ENCODE measurements around the gene OR1E1. TPM values are rescaled to one million over a fixed set of nuclear protein-coding genes. Genes with fewer than 3 reads are reported as not detected.

OR1E1 gene, protein sequence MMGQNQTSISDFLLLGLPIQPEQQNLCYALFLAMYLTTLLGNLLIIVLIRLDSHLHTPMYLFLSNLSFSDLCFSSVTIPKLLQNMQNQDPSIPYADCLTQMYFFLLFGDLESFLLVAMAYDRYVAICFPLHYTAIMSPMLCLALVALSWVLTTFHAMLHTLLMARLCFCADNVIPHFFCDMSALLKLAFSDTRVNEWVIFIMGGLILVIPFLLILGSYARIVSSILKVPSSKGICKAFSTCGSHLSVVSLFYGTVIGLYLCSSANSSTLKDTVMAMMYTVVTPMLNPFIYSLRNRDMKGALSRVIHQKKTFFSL
- total RNA-seq (not detected), polyA plus RNA-seq (not detected)
- long read RNA-seq, donor 1: 0 reads
- long read RNA-seq, donor 2: 0 reads
- long read RNA-seq, donor 3: 0 reads
- long read RNA-seq, donor 4: 0 reads
- long read RNA-seq, donor 5, partial matches to known transcripts: 0 of 1 reads
- long read RNA-seq, donor 5, other reads (novel, unspliced or antisense): 0 of 1 reads
- long read RNA-seq, donor 6: 0 reads
- long read RNA-seq, donor 7: 0 reads
- long read RNA-seq, donor 8: 0 reads
- long read RNA-seq, donor 9: 0 reads
- long read RNA-seq, donor 10: 0 reads

DNA sequence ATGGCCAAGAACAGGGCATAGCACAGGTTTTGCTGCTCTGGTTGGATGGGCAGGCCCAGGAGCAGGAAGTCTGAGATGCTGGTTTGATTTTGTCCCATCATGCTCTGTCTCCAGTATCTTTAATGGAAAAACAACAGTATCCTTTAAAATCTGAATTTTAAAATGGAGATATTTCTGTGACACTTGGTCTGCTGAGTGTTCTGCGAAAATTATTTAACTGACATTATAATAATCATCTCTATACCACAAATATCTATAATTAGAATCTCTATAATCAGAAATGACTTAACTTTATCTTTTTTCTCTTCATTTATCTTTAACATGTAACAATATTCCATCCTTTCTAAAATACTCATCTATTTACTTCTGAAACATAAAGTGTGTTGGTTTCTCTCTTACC, at the start of gene OR1E1:
Gene OR1E1 (minus strand): TSS at position 101 of the 400 bp plus-strand sequence. CDS start 0 bp downstream, at position 101.
- H3K9me3 ChIP-seq: no peaks in the 10 kb centered on the region
- TF ChIP-seq, protein P1, sequence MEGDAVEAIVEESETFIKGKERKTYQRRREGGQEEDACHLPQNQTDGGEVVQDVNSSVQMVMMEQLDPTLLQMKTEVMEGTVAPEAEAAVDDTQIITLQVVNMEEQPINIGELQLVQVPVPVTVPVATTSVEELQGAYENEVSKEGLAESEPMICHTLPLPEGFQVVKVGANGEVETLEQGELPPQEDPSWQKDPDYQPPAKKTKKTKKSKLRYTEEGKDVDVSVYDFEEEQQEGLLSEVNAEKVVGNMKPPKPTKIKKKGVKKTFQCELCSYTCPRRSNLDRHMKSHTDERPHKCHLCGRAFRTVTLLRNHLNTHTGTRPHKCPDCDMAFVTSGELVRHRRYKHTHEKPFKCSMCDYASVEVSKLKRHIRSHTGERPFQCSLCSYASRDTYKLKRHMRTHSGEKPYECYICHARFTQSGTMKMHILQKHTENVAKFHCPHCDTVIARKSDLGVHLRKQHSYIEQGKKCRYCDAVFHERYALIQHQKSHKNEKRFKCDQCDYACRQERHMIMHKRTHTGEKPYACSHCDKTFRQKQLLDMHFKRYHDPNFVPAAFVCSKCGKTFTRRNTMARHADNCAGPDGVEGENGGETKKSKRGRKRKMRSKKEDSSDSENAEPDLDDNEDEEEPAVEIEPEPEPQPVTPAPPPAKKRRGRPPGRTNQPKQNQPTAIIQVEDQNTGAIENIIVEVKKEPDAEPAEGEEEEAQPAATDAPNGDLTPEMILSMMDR (IDR thresholded peaks at IDR 0.05): no peak
- no peak for TF ChIP-seq EP300 (IDR thresholded peaks at IDR 0.05)
- TF ChIP-seq POLR2A (IDR thresholded peaks at IDR 0.05): no peak
- TF ChIP-seq POLR2AphosphoS5 (IDR thresholded peaks at IDR 0.05): no peak
- 73 to 91% (median 83%) methylated on average over 1 of the region's 1 CpG for WGBS, 5 donors
- no peaks in the 10 kb centered on the region for H3K4me1 ChIP-seq
- no peaks in the 10 kb centered on the region for H3K36me3 ChIP-seq
- intact Hi-C loops (cut with DNase I; ENCODE audit: low total_unique reads): no loop called here
- no peak for DNase-seq
- no peak within 1 kb of the TSS for H3K4me3 ChIP-seq
- H3K27me3 ChIP-seq: peaks cover 0 to 17% (median 0%) of the 10 kb centered on the region in 3 donors
- no peak within 1 kb of the TSS for H3K27ac ChIP-seq

DNA sequence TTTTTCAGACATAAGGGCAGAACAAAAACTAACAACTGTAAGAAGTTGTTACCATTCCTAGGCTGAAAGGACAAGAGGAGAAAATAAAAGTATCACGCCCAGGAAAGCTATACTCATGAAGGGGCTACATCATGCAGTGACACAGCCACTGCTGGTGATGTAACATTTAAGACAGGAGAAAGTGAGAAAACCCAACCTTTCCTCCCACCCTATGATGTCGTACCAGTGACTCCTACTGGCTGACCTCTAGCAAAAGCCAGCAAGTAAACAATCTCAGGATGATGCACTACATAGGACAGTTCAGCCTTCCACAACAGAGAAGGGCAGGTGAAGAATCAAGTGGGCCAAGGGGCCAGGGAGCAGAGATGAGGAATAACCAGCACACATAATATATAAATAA, 49.4 kb upstream of the OR1E1 start:
- H3K27ac ChIP-seq: no peak overlapping the region
- TF ChIP-seq, protein P1 (IDR thresholded peaks at IDR 0.05): no peak
- no peak for TF ChIP-seq POLR2AphosphoS5 (IDR thresholded peaks at IDR 0.05)
- TF ChIP-seq EP300 (IDR thresholded peaks at IDR 0.05): no peak
- TF ChIP-seq POLR2A (IDR thresholded peaks at IDR 0.05): no peak
- no peak overlapping the region for H3K4me3 ChIP-seq
- H3K9me3 ChIP-seq: no peaks in the 10 kb centered on the region
- peak in 1 of 2 donors; percentile 6 for DNase-seq
- intact Hi-C loops (cut with DNase I; ENCODE audit: low total_unique reads): no loop called here
- 49 to 63% (median 55%) methylated on average over 2 of the region's 2 CpGs for WGBS, 5 donors
- H3K4me1 ChIP-seq: peaks cover 0 to 6% (median 2%) of the 10 kb centered on the region in 4 donors
- no peaks in the 10 kb centered on the region for H3K36me3 ChIP-seq
- peaks cover 0 to 1% (median 0%) of the 10 kb centered on the region in 3 donors for H3K27me3 ChIP-seq

DNA sequence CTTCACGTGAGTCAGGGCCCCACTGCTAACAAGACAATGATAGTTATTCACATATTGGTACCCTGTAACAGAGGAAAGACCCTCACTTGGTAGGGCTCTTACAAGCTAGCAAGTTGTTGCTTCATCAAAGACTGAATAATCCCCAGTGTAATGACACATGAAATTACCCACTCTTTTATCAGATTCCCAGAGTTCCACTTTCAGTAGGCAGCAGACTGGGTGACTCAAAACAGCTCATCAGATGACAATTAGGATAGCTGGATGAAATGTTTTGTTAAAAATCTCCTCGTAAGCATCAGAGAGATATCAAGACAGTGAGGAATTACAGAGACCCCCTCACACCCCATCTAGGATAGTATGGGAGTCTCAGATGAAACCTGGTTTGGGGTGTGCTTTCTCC, 42.2 kb upstream of the OR1E1 start:
- DNase-seq: no peak
- Histone ChIP-seq H3K9me3 (no peaks in the 10 kb centered on the region), H3K27ac (no peak overlapping the region), H3K36me3 (no peaks in the 10 kb centered on the region), H3K4me3 (no peak overlapping the region), H3K27me3 (peaks cover 0 to 13% (median 0%) of the 10 kb centered on the region in 3 donors), H3K4me1 (no peaks in the 10 kb centered on the region)
- TF ChIP-seq POLR2A (IDR thresholded peaks at IDR 0.05): no peak
- TF ChIP-seq, protein P1 (IDR thresholded peaks at IDR 0.05): no peak
- no peak for TF ChIP-seq EP300 (IDR thresholded peaks at IDR 0.05)
- no peak for TF ChIP-seq POLR2AphosphoS5 (IDR thresholded peaks at IDR 0.05)
- intact Hi-C loops (cut with DNase I; ENCODE audit: low total_unique reads): no loop called here
- WGBS, 5 donors: 65 to 74% (median 69%) methylated on average over 2 of the region's 2 CpGs

DNA sequence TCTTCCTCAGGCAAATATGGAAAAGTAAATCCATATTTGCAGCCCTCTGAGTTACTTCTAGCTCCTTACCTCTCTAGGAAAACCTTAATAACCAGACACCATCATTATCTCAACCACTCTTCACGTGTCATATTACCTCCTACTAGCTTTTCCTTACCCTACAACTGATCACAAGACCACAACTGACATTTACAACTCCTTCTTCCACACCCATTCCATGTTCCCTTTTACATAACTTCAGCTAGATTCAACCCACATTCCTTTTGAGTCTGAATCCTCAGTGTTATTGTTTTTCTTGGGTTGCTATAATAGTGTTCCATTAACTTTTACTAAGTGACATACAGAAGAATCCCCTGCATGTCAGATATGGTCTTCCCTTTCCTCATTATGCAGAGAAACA, 40.2 kb upstream of the OR1E1 start:
- DNase-seq: no peak
- WGBS, 5 donors: 38 to 56% (median 47%) methylated on average over 1 of the region's 1 CpG
- H3K36me3 ChIP-seq: no peaks in the 10 kb centered on the region
- no peaks in the 10 kb centered on the region for H3K9me3 ChIP-seq
- TF ChIP-seq, protein P1 (IDR thresholded peaks at IDR 0.05): no peak
- no peak overlapping the region for H3K27ac ChIP-seq
- H3K27me3 ChIP-seq: peaks cover 0 to 13% (median 0%) of the 10 kb centered on the region in 3 donors
- no peaks in the 10 kb centered on the region for H3K4me1 ChIP-seq
- H3K4me3 ChIP-seq: no peak overlapping the region
- intact Hi-C loops (cut with DNase I; ENCODE audit: low total_unique reads): no loop called here

All from stomach (tissue), 19 donors.